Immature natural killer cell (primary cell): Measurements from ENCODE around the gene TRIM52. TPM values are rescaled to one million over a fixed set of nuclear protein-coding genes. Genes with fewer than 3 reads are reported as not detected.
"Not testable (repeated sequence)": the region's sequence is repeated elsewhere in the genome, so short reads cannot be mapped to it uniquely, and the experiment has no call there.

Experiments used
- DNase-seq, 3 donors: peaks; one replicate each; pipeline ENCODE4 v3.0.0; 2022; ENCODE audit warnings: mixed read lengths in 1 of 3
- H3K27ac Mint-ChIP-seq, 6 donors: one replicate each; pipeline ENCODE4 v1.8.0; 2020; ENCODE audit warnings: mixed read lengths in 6 of 6, mild to moderate bottlenecking in 5 of 6, inconsistent platforms in 4 of 6, moderate library complexity in 3 of 6
- H3K27me3 Mint-ChIP-seq, 3 donors: one replicate each; pipeline ENCODE4 v1.8.0; 2020 to 2021; ENCODE audit warnings: low read depth in 3 of 3, mild to moderate bottlenecking in 3 of 3, mixed read lengths in 3 of 3, moderate library complexity in 3 of 3, inconsistent platforms in 1 of 3
- H3K36me3 Mint-ChIP-seq, 3 donors: one replicate each; pipeline ENCODE4 v1.8.0; 2020; ENCODE audit warnings: mixed read lengths in 3 of 3, inconsistent platforms in 2 of 3, mild to moderate bottlenecking in 2 of 3
- H3K4me1 Mint-ChIP-seq, 2 donors: one replicate each; pipeline ENCODE4 v1.8.0; 2020; ENCODE audit warnings: inconsistent platforms in 2 of 2, mild to moderate bottlenecking in 2 of 2, mixed read lengths in 2 of 2, moderate library complexity in 1 of 2
- H3K4me3 Mint-ChIP-seq, 5 donors: one replicate each; pipeline ENCODE4 v1.8.0; 2020; ENCODE audit warnings: mild to moderate bottlenecking in 5 of 5, mixed read lengths in 5 of 5, inconsistent platforms in 3 of 5, moderate library complexity in 3 of 5
- H3K9me3 Mint-ChIP-seq, 6 donors: one replicate each; pipeline ENCODE4 v1.8.0; 2020; ENCODE audit warnings: mild to moderate bottlenecking in 6 of 6, mixed read lengths in 6 of 6, inconsistent platforms in 4 of 6, moderate library complexity in 3 of 6
- polyA plus RNA-seq, 3 donors: library from polyadenylated mRNA; unstranded; fragments of 300-500 nt; fragmentation: Illumina TruSeq; gene quantifications; one replicate each; pipeline ENCODE4 v1.2.3, GENCODE V29; 2021

TRIM52 gene
- polyA plus RNA-seq, result 10 to 100 TPM; 16.0 to 42.6 (median 18.0) TPM

DNA sequence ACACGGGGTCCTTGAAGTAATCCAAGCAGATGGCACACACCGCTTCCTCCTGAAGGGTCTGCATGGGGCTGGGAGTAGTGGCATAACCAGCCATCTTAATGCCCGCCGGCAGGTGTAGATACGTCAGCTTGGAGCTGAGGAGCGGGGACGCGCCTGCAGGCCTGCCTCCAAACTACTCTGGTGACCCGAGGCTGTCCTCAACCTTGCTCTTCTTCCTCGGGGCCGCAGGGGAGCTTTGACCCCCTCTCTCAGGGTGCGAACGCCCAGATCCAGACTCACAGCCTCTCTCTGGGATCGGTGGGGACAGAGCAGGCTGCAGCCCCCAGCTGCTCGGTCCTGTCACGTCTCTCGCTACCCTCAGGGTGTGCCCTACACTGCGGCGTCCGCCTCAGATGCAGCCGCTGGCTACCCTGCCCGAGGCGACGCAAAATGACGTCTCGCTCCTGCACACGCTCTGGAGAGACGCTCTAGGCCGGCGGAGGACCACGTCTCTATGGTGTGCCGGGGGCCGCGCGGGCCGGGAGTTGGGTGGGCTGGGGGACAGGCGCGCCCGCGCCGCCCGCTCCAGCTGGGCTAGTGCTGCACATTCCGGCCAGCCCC is at the start of gene TRIM52:
Gene TRIM52, minus strand, starts transcription at position 424 of the 600 bp plus-strand sequence. Its CDS starts 330 bp downstream, at position 94.
- peak within 1 kb of the TSS; percentile 95 to 99 (median 98) for H3K27ac Mint-ChIP-seq
- H3K4me1 Mint-ChIP-seq, result peaks cover 57 to 63% of the 10 kb centered on the region in 2 donors
- peak; percentile 90 to 93 (median 92) for DNase-seq
- no peaks in the 10 kb centered on the region for H3K9me3 Mint-ChIP-seq
- H3K4me3 Mint-ChIP-seq, result peak within 1 kb of the TSS; percentile 92 to 99 (median 98)
- H3K36me3 Mint-ChIP-seq, result peaks cover 3 to 6% (median 3%) of the 10 kb centered on the region in 3 donors
- H3K27me3 Mint-ChIP-seq, result peaks cover 8 to 17% (median 8%) of the 10 kb centered on the region in 3 donors

DNA sequence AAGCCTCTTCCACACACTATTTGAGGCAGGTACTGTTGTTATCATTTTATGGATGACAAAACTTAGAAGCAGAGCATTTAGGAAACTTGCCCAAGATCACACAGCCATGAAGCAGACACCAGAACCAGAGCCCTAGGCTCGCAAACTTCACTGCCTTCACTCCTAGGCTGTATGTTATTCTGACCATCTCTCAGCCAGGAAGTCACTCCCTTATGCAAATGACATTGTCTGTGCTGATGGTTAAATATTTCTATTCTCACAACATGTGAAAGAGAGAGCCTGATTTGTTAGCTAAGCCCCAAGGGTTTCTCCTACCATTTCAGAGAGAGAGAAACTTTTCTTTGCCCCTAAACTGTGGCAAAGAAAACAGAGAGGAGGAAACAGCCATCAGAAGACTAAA is 26.4 kb upstream of the TRIM52 start:
- H3K4me1 Mint-ChIP-seq, DNase-seq, H3K4me3 Mint-ChIP-seq, H3K27me3 Mint-ChIP-seq, H3K27ac Mint-ChIP-seq, H3K9me3 Mint-ChIP-seq, H3K36me3 Mint-ChIP-seq: not testable (repeated sequence)

DNA sequence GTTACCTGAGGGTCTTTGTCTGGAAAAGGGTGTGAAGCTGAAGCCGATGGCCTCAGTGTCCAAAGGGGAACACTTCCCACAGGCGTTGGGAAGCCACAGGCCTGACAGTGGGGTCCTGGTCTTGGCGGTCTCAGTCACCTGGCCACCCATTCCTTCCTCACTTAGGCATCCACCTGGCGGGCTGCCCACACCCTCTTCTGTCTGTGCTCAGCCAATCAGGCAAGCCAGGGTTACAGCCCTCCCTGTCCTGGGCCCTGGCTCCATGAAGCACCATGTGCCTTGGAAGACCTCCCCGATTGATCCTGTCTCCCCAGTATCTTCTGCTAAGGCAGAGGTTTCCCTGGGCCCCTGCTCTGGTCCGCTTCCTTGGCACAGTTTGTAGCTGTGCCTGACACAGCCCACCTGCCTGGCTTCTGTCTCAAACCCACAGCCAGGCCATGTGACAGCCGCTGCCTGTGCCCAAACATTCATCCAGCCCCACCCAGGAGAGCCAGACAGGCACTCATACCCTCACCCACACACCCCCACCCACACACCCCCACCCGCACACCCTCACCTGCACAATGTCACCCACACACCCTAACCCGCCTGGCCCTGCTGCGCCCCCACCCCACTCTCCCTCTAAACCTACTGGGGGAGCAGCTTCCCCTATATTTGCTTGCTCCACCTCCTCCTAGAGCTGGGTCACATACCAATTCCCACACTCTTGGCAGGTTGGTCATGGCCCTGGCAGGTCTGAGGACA is 25.2 kb upstream of the TRIM52 start:
- not testable (repeated sequence) for H3K27ac Mint-ChIP-seq, DNase-seq, H3K4me1 Mint-ChIP-seq, H3K27me3 Mint-ChIP-seq, H3K36me3 Mint-ChIP-seq, H3K4me3 Mint-ChIP-seq, H3K9me3 Mint-ChIP-seq

DNA sequence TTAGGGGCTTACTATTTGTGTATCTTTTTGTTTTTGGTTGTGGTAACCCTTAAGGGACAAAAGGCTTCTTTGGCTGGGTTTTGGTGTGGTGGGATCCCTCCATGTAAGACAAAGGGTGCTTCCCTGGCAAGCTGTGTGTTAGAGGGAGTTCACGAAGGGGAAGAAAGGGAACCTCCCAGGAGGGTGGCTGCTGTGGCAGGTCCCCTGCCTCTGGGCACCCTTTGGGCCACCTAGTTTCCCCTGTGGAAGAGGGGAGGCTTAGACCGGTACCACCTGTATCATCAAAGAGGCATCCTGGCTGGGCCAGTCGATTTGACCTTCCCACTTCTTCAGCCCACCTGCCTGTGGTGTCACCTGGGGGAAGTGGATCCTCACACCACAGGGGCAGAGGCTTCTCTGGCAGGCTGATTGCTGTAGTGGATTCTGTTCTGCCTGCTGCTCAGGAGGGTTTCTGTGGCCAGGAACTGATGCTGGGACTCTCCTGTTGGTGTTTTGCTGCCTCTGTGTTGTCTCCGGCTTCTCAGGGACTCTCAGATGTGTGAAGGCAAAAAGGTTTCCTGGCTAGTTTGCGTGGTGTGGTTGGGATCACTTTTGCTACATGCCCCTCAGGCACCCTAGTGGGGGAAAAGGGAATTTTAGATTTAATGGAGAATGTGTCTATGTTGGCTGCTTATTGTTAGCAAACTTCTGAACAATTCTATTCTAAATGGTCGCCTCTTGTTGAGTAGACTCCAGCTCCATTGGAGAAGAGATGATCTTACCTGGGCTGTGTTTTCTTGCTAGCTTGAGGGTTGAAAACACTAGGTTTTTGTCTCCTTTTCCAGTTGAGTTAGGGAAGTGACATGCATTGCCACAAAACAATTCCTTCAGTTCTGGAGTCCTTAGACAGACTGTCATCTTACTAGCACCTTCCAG is 23.2 kb upstream of the TRIM52 start:
- H3K4me3 Mint-ChIP-seq, H3K4me1 Mint-ChIP-seq, DNase-seq, H3K9me3 Mint-ChIP-seq, H3K27me3 Mint-ChIP-seq, H3K36me3 Mint-ChIP-seq, H3K27ac Mint-ChIP-seq: not testable (repeated sequence)

DNA sequence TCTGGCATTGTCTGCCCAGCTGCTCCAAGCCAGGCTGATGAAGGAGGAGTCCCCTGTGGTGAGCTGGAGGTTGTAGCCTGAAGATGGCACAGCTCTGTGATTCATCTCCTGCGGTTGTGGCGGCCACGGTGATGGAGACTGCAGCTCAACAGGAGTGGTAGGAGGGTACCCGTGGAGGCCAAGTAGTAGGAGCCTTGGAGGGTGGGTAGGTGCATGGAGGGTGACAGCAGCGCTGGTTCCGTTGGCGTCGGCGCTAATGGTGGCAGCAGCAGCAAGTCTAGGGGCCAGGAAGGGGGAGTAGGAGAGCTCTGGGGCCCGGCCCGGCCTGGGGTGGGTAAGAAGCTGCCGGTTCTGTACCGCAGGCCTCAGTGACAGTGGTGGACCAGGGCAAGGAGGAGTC is 22.4 kb upstream of the TRIM52 start:
- Mint-ChIP-seq H3K4me1 (peaks cover 0 to 1% of the 10 kb centered on the region in 2 donors), H3K27ac (no peak overlapping the region), H3K4me3 (no peak overlapping the region), H3K27me3 (peaks cover 0 to 2% (median under 1%) of the 10 kb centered on the region in 3 donors), H3K9me3 (no peaks in the 10 kb centered on the region), H3K36me3 (peaks cover 0 to 4% (median 0%) of the 10 kb centered on the region in 3 donors)
- DNase-seq, result no peak

DNA sequence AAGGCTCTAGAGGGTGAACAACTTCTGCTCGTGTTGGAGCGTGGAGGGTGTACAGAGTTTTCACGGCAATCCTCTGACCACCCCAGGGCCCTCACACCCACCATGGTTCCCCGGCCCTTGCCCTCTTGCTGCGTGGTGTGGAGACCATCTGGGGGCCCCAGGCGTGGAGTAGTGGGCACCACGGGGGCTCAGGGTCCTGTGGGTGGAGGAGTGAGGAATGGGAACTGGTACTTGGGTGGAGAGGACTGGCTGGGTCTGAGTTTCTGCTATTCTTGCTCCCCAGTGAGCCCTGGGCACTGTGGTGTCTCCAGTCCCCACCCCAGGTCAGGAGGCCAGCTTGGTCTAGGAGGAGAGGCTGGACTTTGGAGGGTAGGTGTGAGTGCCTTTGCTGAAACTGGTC is 21.9 kb upstream of the TRIM52 start:
- Mint-ChIP-seq H3K4me1 (peaks cover 0 to 1% of the 10 kb centered on the region in 2 donors), H3K27me3 (peaks cover 0 to 2% (median 2%) of the 10 kb centered on the region in 3 donors), H3K36me3 (peaks cover 0 to 4% (median 0%) of the 10 kb centered on the region in 3 donors), H3K27ac (no peak overlapping the region), H3K4me3 (no peak overlapping the region), H3K9me3 (no peaks in the 10 kb centered on the region)
- DNase-seq, result no peak

DNA sequence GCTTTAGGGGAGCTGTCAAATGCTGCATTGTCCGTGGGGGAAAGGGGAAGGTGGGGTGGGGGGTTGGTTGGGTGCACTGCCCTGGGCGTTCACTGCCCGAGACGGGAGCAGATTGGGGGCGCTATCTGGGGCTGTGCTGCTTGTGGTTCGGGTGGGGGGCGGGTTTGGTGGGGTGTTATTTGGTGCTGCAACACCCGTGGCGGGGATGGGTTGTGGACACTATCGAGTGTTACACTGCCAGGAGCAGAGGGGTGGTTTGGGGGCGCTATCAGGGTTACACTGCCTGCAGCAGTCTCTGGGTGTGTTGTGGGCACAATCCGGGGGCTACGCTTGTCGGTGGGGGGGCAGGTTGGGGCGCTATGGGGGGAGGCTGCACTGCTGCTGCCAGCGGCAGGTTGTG is 21.5 kb upstream of the TRIM52 start:
- not testable (repeated sequence) for H3K27ac Mint-ChIP-seq, H3K27me3 Mint-ChIP-seq, H3K36me3 Mint-ChIP-seq, H3K4me3 Mint-ChIP-seq, DNase-seq, H3K9me3 Mint-ChIP-seq, H3K4me1 Mint-ChIP-seq

DNA sequence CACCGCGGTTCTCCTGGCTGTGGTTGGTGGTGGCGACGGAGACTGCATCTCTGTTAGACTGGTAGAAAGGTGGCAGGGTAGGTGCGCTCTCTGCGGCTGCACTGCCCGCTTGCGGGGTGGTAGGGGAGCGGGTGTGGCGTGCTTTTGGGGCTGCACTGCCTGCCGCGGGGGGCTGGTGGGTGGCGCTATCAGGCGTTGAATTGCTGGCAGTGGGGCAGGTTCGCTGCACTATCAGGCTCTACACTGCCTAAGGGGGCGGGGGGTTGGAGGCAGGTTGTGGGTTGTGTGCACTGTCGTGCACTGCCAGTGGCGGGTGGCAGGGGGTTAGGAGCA is 21.0 kb upstream of the TRIM52 start:
- Mint-ChIP-seq H3K27me3 (peaks cover 0 to 2% (median 2%) of the 10 kb centered on the region in 3 donors), H3K36me3 (no peaks in the 10 kb centered on the region)

DNA sequence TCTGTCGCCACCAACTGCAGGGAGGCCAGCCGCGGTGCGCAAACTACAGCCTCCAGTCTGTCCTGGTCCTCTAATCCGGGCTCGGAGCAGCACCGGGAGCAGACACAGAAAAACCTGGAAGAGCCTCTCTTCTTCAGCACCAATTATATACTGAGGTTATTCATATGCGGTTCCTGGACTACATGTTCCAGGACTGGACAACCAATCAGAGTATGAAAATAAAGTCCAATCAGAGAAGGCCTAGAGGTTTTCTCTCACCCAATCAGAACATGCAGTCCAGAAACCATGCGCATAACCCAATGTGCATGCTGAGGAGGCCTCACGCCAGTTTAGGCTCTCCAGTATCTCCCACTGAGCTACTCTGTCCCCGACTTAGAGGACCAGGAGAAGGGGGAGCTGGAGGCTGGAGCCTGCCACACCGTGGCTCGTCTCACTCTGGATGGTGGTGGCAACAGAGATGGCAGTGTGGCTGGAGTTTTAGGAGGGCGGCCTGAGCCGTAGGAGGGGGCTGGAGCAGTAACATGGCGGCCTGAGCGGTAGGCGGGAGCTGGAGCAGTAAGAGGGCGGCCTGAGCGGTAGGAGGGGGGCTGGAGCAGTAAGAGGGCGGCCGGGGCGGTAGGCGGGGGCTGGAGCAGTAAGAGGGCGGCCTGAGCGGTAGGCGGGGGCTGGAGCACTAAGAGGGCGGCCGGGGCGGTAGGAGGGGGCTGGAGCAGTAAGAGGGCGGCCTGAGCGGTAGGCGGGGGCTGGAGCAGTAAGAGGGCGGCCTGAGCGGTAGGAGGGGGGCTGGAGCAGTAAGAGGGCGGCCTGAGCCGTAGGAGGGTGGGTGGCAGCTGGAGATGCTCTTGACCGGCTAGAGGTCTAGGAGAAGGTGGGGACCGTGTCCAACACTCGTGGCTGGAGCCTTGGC is 20.4 kb upstream of the TRIM52 start:
- Mint-ChIP-seq H3K27me3 (peaks cover 0 to 2% (median 2%) of the 10 kb centered on the region in 3 donors), H3K4me1 (peaks cover 0 to 1% of the 10 kb centered on the region in 2 donors), H3K4me3 (no peak overlapping the region), H3K27ac (no peak overlapping the region), H3K36me3 (no peaks in the 10 kb centered on the region), H3K9me3 (no peaks in the 10 kb centered on the region)
- DNase-seq, result no peak

More for the DNA sequence above, 21.0 kb upstream of the TRIM52 start:
- Mint-ChIP-seq H3K27ac (no peak overlapping the region), H3K9me3 (no peaks in the 10 kb centered on the region), H3K4me1 (peaks cover 0 to 1% of the 10 kb centered on the region in 2 donors), H3K4me3 (no peak overlapping the region)
- DNase-seq, result no peak

DNA sequence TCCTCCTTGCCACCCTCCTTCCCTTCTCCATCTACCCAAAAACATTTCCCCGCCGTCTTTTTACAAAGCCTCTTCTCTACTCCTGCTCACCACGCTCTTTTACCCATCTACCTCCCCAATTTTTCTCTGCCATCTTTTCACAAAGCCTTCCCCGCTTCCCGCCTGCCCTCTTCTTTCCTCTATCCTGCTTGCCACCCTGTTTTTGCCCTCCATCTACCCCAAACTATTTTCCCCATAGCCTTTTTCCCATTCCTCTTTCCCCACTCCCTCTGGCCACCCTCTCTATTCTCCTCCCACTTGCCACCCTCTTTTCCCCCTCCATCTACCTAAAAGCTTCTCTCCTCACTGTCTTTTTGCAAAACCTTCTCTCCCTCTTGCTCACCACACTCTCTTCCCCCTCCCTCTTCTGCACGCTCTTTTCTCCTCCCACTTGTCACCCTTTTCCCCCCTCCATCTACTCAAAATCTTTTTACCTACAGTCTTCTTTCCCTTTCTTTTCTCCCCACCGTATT is 19.4 kb upstream of the TRIM52 start:
- Mint-ChIP-seq H3K27ac (no peak overlapping the region), H3K9me3 (no peaks in the 10 kb centered on the region), H3K4me1 (peaks cover 0 to 1% of the 10 kb centered on the region in 2 donors), H3K27me3 (peaks cover 2% of the 10 kb centered on the region in 3 donors), H3K36me3 (no peaks in the 10 kb centered on the region), H3K4me3 (no peak overlapping the region)
- no peak for DNase-seq

DNA sequence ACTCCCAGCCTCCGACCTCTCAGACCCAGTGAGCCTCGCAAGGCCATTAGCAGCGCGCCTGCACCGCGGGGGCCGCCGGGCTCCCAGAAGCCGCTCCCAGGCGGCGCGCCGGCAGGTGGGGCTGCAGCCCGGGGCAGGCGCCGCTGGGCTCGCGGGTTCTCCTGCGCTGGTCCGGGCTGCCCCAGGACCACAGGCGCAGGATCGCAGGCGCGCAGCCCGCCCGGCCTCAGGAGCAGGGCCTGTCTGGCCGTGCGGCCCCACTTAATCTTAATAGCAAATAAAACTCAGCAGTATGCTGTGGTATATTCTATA is 12.4 kb upstream of the TRIM52 start:
- not testable (repeated sequence) for H3K27me3 Mint-ChIP-seq, H3K4me3 Mint-ChIP-seq, DNase-seq, H3K27ac Mint-ChIP-seq, H3K4me1 Mint-ChIP-seq, H3K36me3 Mint-ChIP-seq, H3K9me3 Mint-ChIP-seq

DNA sequence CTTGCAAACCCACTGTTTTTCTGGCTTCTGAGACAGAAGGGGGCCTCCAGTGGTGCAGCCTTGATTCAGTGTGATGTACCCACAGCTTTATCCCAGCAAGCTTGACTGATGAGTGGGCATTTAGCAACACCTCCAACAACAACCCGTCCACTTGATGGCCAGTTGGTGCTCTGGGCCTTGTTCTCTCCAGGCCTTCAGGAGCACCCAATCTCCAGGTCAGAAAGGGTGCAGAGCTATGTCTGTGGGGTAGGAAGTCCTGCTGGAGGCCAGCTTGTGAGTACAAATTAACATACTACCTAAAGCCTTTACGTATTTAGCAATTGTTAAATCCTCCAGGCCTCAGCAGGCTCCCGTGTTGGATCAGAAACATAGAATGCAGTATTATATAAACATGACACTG is 10.1 kb upstream of the TRIM52 start:
- H3K27me3 Mint-ChIP-seq, result peaks cover 0 to 2% (median 0%) of the 10 kb centered on the region in 3 donors
- no peak overlapping the region for H3K4me3 Mint-ChIP-seq
- no peak for DNase-seq
- H3K27ac Mint-ChIP-seq, result no peak overlapping the region
- peaks cover 0 to 4% (median 2%) of the 10 kb centered on the region in 3 donors for H3K36me3 Mint-ChIP-seq
- H3K4me1 Mint-ChIP-seq, result no peaks in the 10 kb centered on the region
- no peaks in the 10 kb centered on the region for H3K9me3 Mint-ChIP-seq

DNA sequence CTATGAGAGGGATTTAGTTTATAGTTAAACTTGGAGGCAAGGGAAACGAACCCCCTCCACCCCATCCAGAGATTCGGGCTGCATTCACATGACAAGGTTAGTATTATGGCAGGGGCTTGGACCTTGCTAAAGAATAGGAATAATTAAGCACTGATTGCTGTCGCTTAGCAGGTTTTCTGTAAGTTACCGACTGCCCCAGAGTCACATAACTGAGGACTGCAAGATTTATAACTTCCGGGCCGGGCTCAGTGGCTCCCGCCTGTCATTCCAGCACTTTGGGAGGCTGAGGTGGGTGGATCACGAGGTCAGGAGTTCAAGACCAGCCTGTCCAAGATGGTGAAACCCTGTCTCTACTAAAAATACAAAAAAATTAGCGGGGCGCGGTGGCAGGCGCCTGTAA is 7.0 kb upstream of the TRIM52 start:
- H3K4me1 Mint-ChIP-seq, H3K4me3 Mint-ChIP-seq, H3K9me3 Mint-ChIP-seq, H3K27ac Mint-ChIP-seq, DNase-seq, H3K36me3 Mint-ChIP-seq, H3K27me3 Mint-ChIP-seq: not testable (repeated sequence)
